M059J (cell line): Measurements from ENCODE around the gene KRT81. TPM values are rescaled to one million over a fixed set of nuclear protein-coding genes. Genes with fewer than 3 reads are reported as not detected.
A peak's percentile ranks its signal among the peaks of the same experiment; 100 is the strongest.

Experiments used
- DNase-seq: peaks from one replicate; pipeline ENCODE4 v3.0.0-alpha.2; 2012; ENCODE audit warnings: low read depth
- total RNA-seq: library from RNA; depleted of rRNA; stranded (reverse); fragments of >200 nt; shearing (Covaris generic); gene quantifications from 2 replicates; pipeline ENCODE4 v1.2.3, GENCODE V29; 2014; rRNA removed

The KRT81 gene
- total RNA-seq: 320 and 412 TPM in 2 replicates

DNA sequence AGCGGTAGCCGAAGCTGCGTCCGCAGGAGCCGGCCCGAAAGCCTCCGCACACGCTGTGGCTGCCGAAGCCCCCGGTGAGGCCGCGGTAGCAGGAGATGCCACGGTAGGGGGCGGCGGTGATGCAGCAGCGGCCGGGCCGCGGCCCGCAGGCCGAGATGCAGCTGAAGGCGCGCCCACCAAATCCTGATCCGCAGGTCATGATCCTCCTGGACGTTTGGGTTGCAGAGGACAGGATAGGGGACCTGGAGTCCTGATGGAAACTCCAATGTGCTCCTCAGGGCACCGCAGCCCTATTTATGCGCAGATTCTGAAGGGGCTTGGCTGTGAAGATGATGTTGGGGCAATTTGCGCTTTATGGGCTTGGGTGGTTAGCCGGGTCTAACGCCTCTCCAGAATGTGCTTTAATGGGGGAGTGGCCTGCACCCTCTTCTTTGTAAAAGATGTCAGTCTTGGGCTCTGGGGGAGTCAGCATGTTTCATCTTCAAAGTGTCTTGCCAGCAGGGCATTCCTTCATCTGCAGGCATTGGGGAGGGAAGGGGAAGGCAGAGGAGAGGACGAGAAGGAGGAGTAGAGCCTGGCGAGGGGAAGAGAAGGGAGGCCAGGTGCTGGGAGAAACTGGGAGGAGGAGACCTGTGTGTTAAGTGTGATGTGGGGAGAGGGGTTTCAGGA is at the start of gene KRT81:
KRT81 (minus strand) TSS at position 268 of the 669 bp plus-strand sequence; CDS start at position 199, 69 bp downstream.
- no peak for DNase-seq

DNA sequence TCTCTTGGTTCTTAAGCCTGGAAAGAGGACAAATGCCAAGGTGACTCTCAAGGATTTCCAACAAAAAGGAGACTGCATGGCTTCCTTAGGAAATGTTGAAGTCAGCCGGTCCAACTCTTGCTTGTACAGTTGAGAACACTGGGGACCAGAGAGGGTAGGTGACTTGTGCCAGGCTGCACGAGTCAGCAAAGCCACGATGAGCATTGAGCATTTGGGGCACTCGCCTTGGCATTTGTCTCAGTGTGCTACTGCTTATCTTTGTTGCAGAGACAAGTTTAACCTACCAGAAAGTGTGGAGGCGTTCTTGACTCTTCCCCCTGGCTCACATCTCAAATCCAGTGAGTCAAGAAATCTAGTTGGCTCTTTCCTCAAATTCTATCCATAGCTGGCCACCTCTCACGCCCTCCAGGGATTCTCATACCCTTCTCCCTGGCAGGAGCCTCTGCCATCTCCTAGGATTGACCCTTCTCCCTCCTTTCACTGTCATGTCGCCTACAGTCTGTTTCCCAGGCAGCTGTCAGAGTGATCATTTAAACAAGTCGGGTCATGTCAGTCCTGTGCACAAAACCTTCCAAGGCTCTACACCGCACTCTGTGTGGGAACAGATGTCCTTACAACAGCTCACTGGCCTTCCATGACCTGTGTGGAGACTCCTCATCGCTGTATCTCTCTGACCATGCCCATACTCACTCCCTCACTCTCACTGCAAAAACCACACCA is 47.1 kb upstream of the KRT81 start:
- no peak for DNase-seq

DNA sequence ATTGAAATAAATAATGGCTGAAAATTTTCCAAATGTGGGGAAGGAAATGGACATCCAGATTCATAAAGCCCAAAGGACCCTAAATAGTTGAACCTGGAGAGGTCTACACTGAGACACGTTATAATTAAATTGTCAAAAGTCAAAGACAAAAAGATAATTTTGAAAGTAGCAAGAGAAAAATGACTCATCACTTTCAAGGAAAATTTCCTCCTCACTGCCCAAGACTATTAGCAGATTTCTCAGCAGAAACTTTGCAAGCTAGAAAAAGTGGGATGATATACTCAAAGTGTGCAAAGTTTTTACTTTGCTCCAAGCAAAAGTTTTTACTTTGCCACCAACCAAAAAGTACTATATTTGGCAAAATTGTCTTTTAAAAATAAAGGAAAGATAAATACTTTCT is 45.7 kb upstream of the KRT81 start:
- DNase-seq: peak; percentile 49

DNA sequence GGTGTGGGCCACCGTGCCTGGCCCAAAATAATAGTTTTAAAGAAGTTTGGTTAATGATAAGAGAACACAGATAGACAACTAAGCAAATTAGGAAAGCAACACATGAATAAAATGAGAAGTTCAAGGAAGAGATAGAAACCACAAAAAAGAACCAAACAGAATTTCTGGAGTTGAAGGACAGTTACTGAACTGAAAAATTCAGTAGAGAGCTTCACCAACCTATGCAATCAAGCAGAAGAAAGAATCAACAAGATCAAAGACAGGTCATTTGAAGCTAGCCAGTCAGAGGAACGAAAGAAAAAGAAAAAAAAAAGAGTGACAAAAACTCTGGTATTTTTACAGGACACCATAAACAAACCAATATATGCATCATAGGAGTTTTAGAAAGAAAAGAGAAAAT is 45.3 kb upstream of the KRT81 start:
- no peak for DNase-seq

DNA sequence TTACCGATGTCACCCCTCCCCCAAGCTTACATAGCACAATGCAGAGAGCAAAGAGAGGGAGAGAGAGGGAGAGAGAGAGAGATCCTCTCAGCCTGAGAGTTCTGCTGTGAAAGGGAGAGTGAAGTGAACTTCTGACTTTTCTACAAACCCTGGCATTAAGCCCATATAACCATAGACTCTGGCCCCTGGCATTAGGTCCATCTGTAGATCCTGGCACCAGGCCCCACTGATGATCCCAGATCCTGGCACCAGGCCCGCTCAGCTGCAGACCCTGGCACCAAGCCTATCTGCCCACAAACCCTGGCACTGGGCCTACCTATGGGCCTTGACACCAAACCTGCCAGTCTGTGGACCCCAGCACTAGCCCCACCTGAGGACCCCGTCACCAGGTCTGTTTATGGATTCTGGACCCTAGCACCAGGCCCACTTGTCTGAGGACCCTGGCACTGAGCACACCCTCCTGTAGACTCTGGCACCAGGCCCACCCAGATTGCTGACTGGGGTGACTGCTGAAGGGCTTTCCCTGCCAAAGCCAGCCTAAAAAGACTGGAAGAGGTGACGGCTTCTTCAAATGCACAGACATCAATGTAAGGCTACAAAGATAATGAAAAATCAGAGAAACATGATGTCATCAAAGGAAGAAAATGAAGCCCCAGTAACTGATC is 44.4 kb upstream of the KRT81 start:
- DNase-seq: no peak

DNA sequence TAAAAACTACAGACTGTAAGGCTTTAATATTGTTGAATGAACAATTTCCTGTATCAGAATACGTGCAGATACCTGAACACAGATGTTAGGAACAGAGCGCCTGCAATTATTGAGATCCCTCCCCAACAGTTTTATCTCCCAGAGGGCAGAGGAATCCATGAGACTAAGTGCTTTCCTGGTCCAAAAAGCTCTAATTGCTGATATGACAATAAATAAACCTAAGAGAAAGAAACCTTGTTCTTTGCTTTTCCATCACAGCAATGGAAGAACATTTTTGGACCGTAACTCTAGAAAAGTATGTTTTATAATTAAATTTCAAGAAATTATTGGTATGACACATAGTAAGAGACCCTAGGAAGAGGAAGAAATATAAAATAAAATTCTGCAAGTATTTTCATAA is 42.9 kb upstream of the KRT81 start:
- no peak for DNase-seq

DNA sequence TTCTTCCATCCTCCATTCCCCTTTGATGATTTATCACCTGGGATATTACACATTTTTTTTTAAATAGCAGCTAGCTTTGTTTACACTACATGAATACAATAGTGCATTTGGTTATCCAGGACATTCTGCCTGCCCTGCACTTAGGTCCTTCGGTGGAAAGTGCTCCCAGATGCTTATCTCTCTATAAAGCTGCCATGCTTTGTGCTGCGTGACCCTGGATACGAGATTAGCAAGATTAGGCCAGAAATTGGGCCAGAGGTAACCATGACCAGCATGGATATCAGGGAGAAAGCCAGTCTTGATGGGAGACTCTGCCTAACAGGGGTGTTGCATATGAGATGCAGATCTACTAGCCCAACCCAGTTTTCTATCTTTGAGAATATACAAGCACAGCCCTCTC is 42.0 kb upstream of the KRT81 start:
- DNase-seq: peak; percentile 46

DNA sequence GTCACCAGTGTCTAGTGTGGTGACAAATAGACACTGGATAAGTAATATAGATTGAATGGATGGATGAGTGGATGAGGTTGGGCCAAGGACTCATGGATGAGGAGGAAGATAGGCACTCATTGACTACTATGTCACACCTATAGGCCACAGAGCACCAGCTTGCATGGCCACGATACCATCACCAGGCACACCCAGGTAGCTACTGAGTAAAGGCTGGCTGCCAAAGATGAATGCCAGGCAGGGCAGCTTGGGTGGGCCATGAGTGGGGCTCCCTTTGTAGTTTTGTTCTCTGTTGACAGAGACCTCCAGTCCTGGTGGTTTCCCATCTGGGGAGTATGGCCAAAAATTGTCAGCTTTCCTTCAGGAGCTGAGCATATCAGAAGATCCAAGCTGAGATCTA is 41.0 kb upstream of the KRT81 start:
- DNase-seq: no peak

DNA sequence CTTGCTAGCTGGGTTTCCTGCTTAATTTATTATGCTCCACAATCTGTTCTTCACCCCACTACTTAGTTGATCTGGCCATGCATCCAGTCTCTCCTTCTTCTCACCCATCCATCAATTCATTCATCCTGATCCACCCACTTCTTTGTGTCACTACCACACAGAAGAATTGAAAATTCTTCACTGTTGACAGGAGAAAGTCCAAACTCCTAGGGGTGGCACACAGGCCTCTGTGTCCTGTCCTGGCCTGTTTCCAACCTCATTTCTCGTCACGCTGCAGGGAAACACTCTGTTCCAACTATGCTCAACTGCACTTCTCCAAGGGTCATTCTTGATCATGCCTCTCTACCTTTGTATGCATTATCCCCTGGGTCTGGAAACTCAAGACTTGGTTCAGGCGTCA is 40.5 kb upstream of the KRT81 start:
- no peak for DNase-seq

DNA sequence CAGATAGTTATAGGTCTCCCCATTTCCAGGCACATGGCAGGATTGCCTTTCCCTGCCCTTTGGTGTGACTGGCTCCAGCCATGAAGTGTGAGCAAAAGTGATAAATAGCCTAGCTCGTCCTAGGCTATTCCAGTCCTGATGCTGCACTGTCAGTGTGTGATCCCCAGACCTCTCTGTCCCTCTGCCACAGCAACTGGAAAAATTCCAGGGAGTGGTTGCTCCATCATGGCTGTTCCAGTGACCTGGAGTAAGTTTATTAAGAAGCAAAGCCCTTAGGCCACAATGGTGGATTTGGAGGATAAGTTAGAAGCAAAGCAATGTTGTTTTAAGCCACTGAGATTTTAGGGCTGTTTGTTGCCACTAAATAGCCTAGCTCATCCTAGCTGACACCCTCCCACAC is 39.7 kb upstream of the KRT81 start:
- peak; percentile 49 for DNase-seq

DNA sequence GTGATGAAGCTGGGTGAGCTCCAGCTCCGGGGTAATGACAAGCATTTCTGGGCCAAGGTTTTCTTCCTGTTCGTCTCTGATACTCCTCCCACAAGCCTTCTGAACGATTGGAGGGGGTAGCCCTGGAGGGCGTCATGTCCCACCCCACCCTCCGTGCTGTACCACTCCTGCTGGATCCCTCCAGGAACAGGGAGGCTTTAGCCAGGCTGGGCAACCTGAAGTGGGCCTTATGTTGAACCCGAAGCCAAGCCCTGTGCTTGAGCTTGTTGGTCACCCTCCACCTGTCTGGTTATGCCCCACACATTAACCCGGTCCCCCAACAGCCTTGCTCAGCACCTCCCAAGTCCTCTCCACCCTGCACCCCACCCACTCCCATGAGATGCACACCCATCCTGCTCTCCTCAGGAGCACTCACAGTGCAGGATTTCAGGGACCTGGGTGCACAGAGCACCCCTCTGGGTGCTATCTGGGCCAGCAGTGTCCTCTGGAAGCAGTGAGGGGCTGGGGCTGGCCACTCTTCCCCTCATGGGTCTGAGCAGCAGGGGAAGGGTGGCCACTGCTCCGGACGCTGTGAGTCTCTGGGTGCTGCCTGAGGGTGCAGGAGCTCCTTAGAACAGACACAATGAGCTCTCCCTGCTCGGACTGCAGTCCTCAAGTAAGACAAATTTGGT is 36.6 kb upstream of the KRT81 start:
- DNase-seq: no peak

DNA sequence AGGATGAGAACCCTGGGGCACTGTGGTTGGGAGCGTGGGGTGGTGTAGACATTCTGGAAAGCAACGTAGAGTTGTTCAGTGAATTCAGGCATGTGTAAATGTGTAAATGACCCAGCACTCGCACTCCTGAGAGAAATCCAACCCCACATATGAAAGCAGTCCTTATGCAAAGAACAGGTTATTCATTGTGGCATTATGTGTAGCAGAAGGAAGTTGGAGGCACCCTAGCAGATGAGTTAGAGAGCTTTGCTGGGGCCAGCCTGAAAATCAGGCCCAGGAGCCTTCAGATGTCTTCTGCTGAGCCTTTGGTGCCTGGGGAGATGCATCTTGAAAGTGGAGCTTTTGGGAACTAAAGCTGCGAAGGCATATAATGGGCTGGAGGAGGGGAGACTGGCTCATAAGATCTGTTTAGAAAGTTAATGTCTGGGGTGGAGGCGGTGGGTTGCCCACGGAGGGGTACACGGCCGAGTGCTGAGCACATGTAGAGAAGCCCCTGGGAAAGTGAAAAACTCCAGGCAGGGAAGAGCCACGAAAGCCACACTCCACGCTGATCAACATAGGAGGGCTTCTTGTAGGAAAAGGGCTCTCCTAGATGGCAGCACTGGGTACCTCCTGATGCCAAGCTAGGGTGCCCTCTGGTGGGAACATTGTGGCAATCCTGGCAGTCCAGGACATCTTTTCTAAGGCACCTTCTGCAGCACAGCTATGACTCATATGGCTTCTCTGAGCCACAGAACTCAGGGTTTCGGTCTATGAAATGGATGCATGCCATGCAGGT is 35.9 kb upstream of the KRT81 start:
- peak; percentile 93 for DNase-seq

DNA sequence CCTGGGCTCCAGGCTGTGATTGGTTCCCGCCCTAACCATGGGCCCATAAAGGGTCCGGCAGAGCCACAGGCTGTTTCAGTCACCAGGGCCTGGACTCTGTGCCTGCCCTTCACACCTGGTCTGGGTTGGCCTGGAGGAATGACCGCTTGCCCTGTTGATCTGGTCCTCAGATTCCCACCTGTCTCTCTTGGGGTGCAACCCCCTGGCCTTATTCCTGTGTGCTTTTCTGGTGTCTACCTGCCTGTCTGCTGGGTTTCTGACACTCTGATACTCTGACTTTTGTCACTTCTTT is 32.8 kb upstream of the KRT81 start:
- no peak for DNase-seq

DNA sequence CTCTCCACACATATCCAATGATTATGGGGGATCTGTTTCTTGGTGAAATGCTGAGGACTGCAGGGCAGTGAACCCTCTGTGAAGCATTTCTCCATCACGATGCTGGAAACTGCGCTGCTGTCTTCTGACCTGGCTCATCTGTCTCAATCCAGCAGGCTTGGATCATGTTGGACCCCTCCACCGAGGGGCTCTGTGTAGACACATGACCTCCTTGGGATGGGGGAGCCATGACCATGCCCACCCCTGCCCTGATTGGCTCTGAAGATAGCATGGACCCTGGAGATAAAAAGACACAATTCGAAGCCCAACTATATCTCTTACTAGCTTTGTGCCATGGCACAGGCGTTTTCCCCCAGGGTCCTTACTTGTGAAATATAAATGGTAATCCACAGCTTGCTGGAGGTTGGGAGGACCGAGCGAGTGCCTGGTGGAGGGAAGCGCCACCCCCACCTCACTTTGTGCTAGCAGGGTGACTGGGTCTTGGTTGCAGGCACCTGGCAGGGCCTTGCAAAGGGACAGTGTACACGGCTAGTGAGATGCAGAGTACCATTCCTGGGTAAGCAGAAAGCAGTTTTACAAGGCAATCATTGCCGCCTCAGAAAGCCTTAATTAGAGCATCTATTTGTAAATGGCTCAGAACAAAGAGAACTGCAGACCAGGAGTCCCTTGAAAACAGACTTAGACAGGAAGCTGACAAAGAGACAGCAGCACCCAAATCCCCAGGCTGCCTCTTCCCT is 32.2 kb upstream of the KRT81 start:
- no peak for DNase-seq

DNA sequence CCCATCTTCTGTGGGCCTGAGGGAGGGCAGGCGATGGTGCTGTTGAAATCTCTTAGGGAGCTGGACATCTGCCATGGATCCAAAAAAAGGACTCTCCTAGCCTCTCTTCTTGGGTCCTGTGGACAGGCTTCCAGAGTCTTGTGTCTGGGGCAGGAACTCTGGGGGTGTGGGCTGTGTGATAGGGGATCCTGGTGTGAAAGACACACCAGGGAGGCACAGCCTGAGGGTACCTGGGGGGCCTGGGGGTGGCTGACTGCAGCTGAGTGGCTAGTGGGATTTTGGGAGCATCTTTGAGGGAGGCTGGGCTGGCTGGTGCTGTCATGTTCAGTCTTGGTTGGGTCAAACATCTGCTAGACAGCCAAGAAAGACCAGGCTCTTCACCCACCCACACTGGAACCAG is 31.7 kb upstream of the KRT81 start:
- no peak for DNase-seq

DNA sequence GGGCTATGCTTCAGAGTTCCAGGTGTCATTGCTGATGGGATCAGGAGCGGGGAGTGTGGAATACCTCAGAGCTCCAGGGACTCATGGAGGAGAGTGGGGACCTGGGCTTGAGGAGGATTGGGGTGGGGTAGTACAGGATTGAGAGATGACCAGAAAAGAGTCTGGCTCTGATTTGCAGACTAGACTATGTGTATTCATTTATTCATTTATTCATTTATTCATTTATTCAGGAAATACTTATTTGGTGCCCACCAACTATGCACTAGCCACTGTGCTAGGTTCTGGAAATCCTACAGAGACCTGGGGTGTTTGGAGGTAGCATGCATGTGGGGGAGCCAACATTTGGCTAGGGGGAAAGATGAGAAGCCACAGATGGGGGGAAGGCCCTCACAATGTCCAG is 30.7 kb upstream of the KRT81 start:
- DNase-seq: no peak

DNA sequence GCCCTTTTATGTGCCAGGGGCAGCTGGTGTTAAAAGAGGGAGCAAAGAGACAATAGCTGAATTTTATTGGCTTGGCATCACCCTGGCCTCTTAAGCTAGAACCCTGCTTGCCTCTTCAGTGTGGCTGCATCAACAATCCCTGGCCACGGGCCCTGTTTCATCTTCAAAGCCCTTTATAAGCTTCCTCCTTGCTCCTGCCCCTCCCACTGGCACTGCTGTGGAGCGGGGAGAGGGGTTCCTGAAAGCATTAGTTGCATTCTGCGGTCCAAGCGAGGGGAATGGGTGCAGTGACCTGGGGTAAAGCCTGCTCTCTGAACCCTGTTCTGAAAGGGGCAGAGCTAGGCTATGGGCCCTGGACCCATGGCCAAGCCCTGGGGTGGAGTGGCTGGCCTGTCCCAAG is 30.1 kb upstream of the KRT81 start:
- no peak for DNase-seq

DNA sequence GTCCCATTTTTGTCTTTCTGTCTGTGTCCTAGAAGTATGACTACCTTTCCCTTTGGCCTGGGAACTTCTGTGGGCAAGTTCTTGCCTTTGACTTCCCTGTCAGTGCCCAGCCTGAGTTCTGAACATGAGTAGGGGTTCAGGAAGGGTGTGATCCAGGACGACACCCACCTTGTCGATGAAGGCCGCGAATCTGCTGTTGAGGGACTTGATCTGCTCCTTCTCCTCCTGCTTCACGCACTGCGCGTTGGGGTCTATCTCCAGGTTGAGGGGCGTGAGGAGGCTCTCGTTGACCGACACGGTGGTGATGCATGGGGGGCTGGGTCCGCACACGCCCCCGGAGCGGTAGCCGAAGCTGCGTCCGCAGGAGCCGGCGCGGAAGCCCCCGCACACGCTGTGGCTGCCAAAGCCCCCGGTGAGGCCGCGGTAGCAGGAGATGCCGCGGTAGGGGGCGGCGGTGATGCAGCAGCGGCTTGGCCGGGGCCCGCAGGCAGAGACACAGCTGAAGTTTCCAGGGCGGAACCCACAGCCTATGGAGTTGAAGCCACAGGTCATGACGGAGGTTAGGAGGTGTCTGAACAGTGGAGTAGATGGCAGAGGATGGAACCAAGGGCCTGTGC is 29.6 kb upstream of the KRT81 start, which contains the start of gene KRT83:
KRT83 (minus strand) TSS at position 615 of the 617 bp plus-strand sequence; CDS start at position 552, 63 bp downstream.
- DNase-seq: no peak

DNA sequence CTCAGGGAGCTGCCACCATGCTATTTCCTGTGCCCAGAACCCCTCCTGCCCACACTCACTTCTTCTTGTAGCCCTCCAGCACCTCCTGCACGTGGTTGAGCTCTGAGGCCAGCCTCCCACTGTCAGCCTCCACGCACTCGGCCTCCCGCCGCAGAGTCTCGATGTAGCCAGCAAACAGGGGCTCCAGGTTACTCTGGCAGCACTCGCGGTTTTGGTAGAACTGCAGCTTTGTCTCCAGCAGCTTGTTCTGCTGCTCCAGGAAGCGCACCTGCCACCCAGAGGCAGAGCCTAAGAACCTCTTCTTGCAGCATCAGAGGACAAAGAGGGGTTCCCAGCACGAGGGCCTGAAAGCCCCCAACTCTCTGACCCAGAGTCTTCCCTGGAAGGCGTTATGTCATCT is 27.8 kb upstream of the KRT81 start:
- DNase-seq: peak; percentile 33

DNA sequence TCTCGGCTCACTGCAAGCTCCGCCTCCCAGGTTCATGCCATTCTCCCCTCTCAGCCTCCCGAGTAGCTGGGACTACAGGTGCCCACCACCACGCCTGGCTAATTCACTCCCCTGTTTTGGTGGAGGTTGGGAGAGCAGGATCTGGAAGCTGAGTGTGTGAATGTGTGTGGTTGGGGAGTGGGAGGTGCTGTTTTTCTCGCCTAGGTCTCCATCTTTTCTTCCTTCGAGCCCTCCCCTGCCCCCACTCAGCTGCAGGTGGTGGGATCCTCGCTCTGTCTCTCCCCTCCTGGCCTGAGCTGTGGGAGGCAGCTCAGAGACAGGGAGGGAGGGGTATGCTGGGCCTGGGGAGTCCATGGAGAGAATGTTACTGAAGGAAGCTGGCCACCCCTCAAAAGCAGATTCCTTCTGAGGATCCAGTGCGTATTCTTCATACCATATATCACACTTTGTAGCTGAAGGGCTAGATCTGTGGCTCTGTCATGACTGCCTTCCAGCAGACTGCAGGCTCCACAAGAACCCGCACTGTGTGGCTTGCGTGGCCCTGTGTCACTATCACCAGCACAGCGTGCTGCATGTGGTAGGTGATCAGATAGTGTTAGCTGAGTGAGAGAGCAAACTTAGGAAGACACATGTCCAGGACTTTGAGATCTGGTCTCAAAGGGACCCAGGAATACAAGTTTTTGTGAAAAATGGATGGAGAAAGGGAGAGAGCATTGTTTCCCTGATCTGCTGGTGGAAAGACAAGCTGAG is 27.1 kb upstream of the KRT81 start:
- no peak for DNase-seq
